Measurements from ENCODE around the gene JCHAIN. TPM values are rescaled to one million over a fixed set of nuclear protein-coding genes. Genes with fewer than 3 reads are reported as not detected.

Gene JCHAIN
- total RNA-seq: not detected in 2 replicates

DNA sequence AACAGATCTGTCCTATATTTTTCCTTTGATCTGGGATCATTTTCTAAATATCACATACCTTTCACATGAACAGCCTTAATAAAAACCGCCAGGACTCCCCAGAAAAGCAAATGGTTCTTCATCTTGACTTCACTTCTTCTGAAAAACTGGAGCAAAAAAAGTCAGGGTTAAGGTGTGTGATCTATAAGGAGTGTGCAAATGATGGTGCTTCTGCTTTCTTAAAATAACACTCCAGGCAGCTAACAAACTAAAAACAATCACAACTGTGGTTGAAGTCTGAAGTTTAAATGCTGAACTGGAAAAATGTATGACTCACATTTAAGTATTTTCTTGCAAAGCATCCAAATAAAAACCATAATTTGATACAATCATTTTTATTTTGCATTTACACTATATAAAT, at the start of gene JCHAIN:
Gene JCHAIN (minus strand): TSS at position 140 of the 400 bp plus-strand sequence. CDS start 18 bp downstream, at position 122.

GRCh38 chr4:70687821-70688794, 21.8 kb upstream of the JCHAIN start, which contains the start of gene UTP3:
TSS of gene UTP3 (plus strand) at chr4:70688532. CDS start at chr4:70688678, 146 bp downstream.

DNA sequence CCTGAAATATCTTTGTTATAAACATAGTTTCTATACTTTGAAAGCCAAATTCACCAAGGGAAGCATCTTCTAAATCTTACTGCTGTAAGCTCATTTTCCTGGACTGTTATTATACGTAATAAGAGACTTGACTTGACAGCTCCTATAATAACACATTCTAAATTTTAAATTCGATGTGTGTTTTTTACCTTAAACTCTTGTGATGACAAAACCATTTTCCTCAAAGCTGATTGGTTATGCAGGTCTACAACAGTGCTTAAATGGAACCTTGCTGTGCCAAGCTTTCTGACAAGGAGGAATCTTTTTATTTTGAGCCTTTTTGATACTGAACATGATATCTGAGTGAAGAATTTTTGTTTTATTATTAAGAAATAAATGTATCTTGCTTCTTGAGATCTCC, 37.9 kb downstream of the JCHAIN start, which contains the start of gene ENAM:
Gene ENAM (plus strand): TSS at position 301 of the 400 bp plus-strand sequence. CDS start 757 bp downstream, outside the sequence.

Other genes with a start within 250 kb of the JCHAIN start
- gene MUC7, start 194.3 kb downstream of the JCHAIN start, total RNA-seq: not detected in 2 replicates
- gene AMTN, start 147.9 kb downstream of the JCHAIN start, total RNA-seq: not detected in 2 replicates
- gene AMBN, start 74.3 kb downstream of the JCHAIN start, total RNA-seq: not detected in 2 replicates
- not detected in 2 replicates for gene ENAM, start 37.8 kb downstream of the JCHAIN start, total RNA-seq
- gene UTP3, start 22.0 kb upstream of the JCHAIN start, total RNA-seq: 18.8 and 19.9 TPM in 2 replicates
- gene RUFY3, start 55.5 kb upstream of the JCHAIN start, total RNA-seq: 18.5 and 19.1 TPM in 2 replicates
- gene GRSF1, start 173.4 kb upstream of the JCHAIN start, total RNA-seq: 66.6 and 69.0 TPM in 2 replicates
- 8.2 and 10.3 TPM in 2 replicates for gene MOB1B, start 235.9 kb upstream of the JCHAIN start, total RNA-seq